ENCODE data around the gene SYTL1.

Gene SYTL1

GRCh38 chr1:27356619-27357280, 14.9 kb downstream of the SYTL1 start:
- Histone ChIP-seq H3K4me2 (ENCODE audit: insufficient read depth, low read length) (peak overlapping the region; percentile 60), H3K79me2 (ENCODE audit: insufficient read depth, low read length) (no peaks in the 10 kb centered on the region), H3K9ac (ENCODE audit: low read depth, low read length) (peak overlapping the region; percentile 46), H3K27ac (ENCODE audit: low read length) (peak overlapping the region; percentile 3; the same call in 1 of the 2 replicates), H3K4me3 (ENCODE audit: low read depth in 1 of 2, low read length in 2 of 2) (peak overlapping the region in 1 of 2 experiments; percentile 43; a peak in 2 of 4 replicates), H3K4me1 (ENCODE audit: insufficient read depth, low read length) (peaks cover 14% of the 10 kb centered on the region), H3K27me3 (ENCODE audit: insufficient read depth, low read length, poor library complexity) (no peaks in the 10 kb centered on the region), H3K36me3 (ENCODE audit: insufficient read depth, low read length) (no peaks in the 10 kb centered on the region), H4K20me1 (ENCODE audit: insufficient read depth, low read length) (no peaks in the 10 kb centered on the region), H2AFZ (ENCODE audit: low read depth, low read length) (peak overlapping the region; percentile 46), H3K9me3 (ENCODE audit: insufficient read depth, low read length, severe bottlenecking) (no peaks in the 10 kb centered on the region)
- no peak for DNase-seq
- ATAC-seq (ENCODE audit: insufficient read depth, low read depth), result peak; percentile 17
- TF ChIP-seq CTCF (IDR thresholded peaks at IDR 0.05; ENCODE audit: borderline replicate concordance, extremely low read depth, low read length, poor library complexity, severe bottlenecking) (no peak), EZH2 (IDR thresholded peaks at IDR 0.05; ENCODE audit: borderline replicate concordance, low read depth, low read length, severe bottlenecking) (no peak)

- H3K9ac ChIP-seq (ENCODE audit: low read depth, low read length), result peak overlapping the region; percentile 46
- peaks cover 14% of the 10 kb centered on the region for H3K4me1 ChIP-seq (ENCODE audit: insufficient read depth, low read length)
- peak overlapping the region in 1 of 2 experiments; percentile 43; a peak in 2 of 4 replicates for H3K4me3 ChIP-seq (ENCODE audit: low read depth in 1 of 2, low read length in 2 of 2)
- H3K79me2 ChIP-seq (ENCODE audit: insufficient read depth, low read length), result no peaks in the 10 kb centered on the region
- TF ChIP-seq CTCF (IDR thresholded peaks at IDR 0.05; ENCODE audit: borderline replicate concordance, extremely low read depth, low read length, poor library complexity, severe bottlenecking) (peak; percentile 95), EZH2 (IDR thresholded peaks at IDR 0.05; ENCODE audit: borderline replicate concordance, low read depth, low read length, severe bottlenecking) (no peak)
- no peaks in the 10 kb centered on the region for H3K9me3 ChIP-seq (ENCODE audit: insufficient read depth, low read length, severe bottlenecking)
- no peaks in the 10 kb centered on the region for H3K27me3 ChIP-seq (ENCODE audit: insufficient read depth, low read length, poor library complexity)
- ATAC-seq (ENCODE audit: insufficient read depth, low read depth) (peak; percentile 87), DNase-seq (peak; percentile 85)
- H3K27ac ChIP-seq (ENCODE audit: low read length), result peak overlapping the region; percentile 3; the same call in 1 of the 2 replicates
- H2AFZ ChIP-seq (ENCODE audit: low read depth, low read length), result peak overlapping the region; percentile 46
- peak overlapping the region; percentile 60 for H3K4me2 ChIP-seq (ENCODE audit: insufficient read depth, low read length)
- H3K36me3 ChIP-seq (ENCODE audit: insufficient read depth, low read length), result no peaks in the 10 kb centered on the region
- no peaks in the 10 kb centered on the region for H4K20me1 ChIP-seq (ENCODE audit: insufficient read depth, low read length)
These were observed 15.6 kb downstream of the SYTL1 start for GRCh38 chr1:27357281-27358037.

- H3K9me3 ChIP-seq (ENCODE audit: insufficient read depth, low read length, severe bottlenecking), result no peaks in the 10 kb centered on the region
- no peak overlapping the region for H3K27ac ChIP-seq (ENCODE audit: low read length)
- no peaks in the 10 kb centered on the region for H3K79me2 ChIP-seq (ENCODE audit: insufficient read depth, low read length)
- H3K4me2 ChIP-seq (ENCODE audit: insufficient read depth, low read length), result peak overlapping the region; percentile 60
- no peak overlapping the region for H2AFZ ChIP-seq (ENCODE audit: low read depth, low read length)
- DNase-seq (no peak), ATAC-seq (ENCODE audit: insufficient read depth, low read depth) (no peak)
- no peaks in the 10 kb centered on the region for H3K36me3 ChIP-seq (ENCODE audit: insufficient read depth, low read length)
- no peak for TF ChIP-seq CTCF (IDR thresholded peaks at IDR 0.05; ENCODE audit: borderline replicate concordance, extremely low read depth, low read length, poor library complexity, severe bottlenecking)
- no peak for TF ChIP-seq EZH2 (IDR thresholded peaks at IDR 0.05; ENCODE audit: borderline replicate concordance, low read depth, low read length, severe bottlenecking)
- peaks cover 14% of the 10 kb centered on the region for H3K4me1 ChIP-seq (ENCODE audit: insufficient read depth, low read length)
- H3K4me3 ChIP-seq (ENCODE audit: low read depth in 1 of 2, low read length in 2 of 2), result no peak overlapping the region
- no peak overlapping the region; the same call in 1 of the 2 replicates for H3K9ac ChIP-seq (ENCODE audit: low read depth, low read length)
- H4K20me1 ChIP-seq (ENCODE audit: insufficient read depth, low read length), result no peaks in the 10 kb centered on the region
- H3K27me3 ChIP-seq (ENCODE audit: insufficient read depth, low read length, poor library complexity), result no peaks in the 10 kb centered on the region
These were observed 16.5 kb downstream of the SYTL1 start for GRCh38 chr1:27358038-27358927.
